Right lobe of liver (tissue), 6 donors: ENCODE measurements around the gene SRF. TPM values are rescaled to one million over a fixed set of nuclear protein-coding genes. Genes with fewer than 3 reads are reported as not detected.

ENCODE experiments used
- ATAC-seq, 4 donors: fragments of 200-7000 bp; cut with Tn5 transposase; one replicate each; pipeline ENCODE4 v1.9.1; 2020; ENCODE audit warnings: mild to moderate bottlenecking in 4 of 4, moderate library complexity in 4 of 4
- DNase-seq, 3 donors: peaks; one replicate each; pipeline ENCODE4 v3.0.0-alpha.2; 2020
- H3K27ac ChIP-seq, 3 donors: fragments of 200-600 bp; one replicate each; pipeline ENCODE4 v1.8.0; 2022
- H3K27me3 ChIP-seq, 2 donors: fragments of 200-600 bp; one replicate each; pipeline ENCODE4 v1.8.0; 2022
- H3K36me3 ChIP-seq, 4 donors: fragments of 200-600 bp; sonication (generic) in 1 of 4; one replicate each; pipeline versions ENCODE4 v1.5.1 to v1.8.0; 2017 to 2022; ENCODE audit warnings: control low read depth in 1 of 4
- H3K4me1 ChIP-seq, 4 donors: fragments of 200-600 bp; sonication (generic) in 1 of 4; one replicate each; pipeline versions ENCODE4 v1.5.1 to v1.8.0; 2017 to 2022; ENCODE audit warnings: control low read depth in 1 of 4
- H3K4me3 ChIP-seq, 3 donors: fragments of 200-600 bp; one replicate each; pipeline ENCODE4 v1.8.0; 2022
- H3K9me3 ChIP-seq, 4 donors: fragments of 200-600 bp; sonication (generic) in 1 of 4; one replicate each; pipeline versions ENCODE4 v1.5.1 to v1.8.0; 2017 to 2022; ENCODE audit warnings: control low read depth in 1 of 4
- CTCF ChIP-seq, 4 donors: fragments of 200-600 bp in 3 of 4; fragments of 450-650 bp in 1 of 4; IDR thresholded peaks; one replicate each; pipeline versions ENCODE4 v1.5.1 to v1.8.0; 2016 to 2022; ENCODE audit warnings: antibody characterized with exemption in 4 of 4, mild to moderate bottlenecking in 2 of 4
- POLR2A ChIP-seq: fragments of 450-650 bp; IDR thresholded peaks from one replicate; pipeline ENCODE4 v1.6.1; 2017; ENCODE audit warnings: antibody characterized with exemption, mild to moderate bottlenecking
- WGBS: methylation state at CpG from one replicate; pipeline ENCODE4 v1.1.6; 2018; ENCODE audit warnings: low coverage, low lambda C conversion rate; ENCODE audit not compliant: insufficient coverage; ENCODE audit errors: missing lambda C conversion rate; 5-methylcytosine and 5-hydroxymethylcytosine counted together
- intact Hi-C, 2 donors: fragments of 100-400 bp; cut with DNase I; formaldehyde crosslinking; loops; one replicate each; pipeline versions ENCODE4 v1.11.2 to v1.14.1; 2022
- total RNA-seq, 6 experiments: library from RNA; depleted of rRNA in 2 of 6; stranded (reverse); fragments of >200 nt in 2 of 6; fragmentation: NEBNext Ultra II Directional in 3 of 6; extraction: Animal tissue kit (Norgen Biotek cat#: 25700) in 3 of 6; gene quantifications; one replicate each; pipeline versions ENCODE4 v1.1.0 to v1.2.4, GENCODE V29; 2016 to 2023
- donor health status: DM: no; HTN: yes; CAD: no.
- donor health status: DM: no; HTN: no; CAD: no.
- donor health status: DM: no; HTN: no; CAD: no.
- donor health status: DM: no; HTN: yes; CAD: no.
- donor health status: DM: no; HTN: yes; CAD: no.

SRF gene
- total RNA-seq, 6 experiments from 2014 or later: 4.9 to 17.0 (median 11.3) TPM

- H3K36me3 ChIP-seq: peaks cover 0 to 34% (median 6%) of the 10 kb centered on the region in 4 donors
- DNase-seq: no peak
- TF ChIP-seq CTCF (IDR thresholded peaks at IDR 0.05) (no peak), POLR2A (no peak)
- intact Hi-C loops: no loop called here
- 92% methylated on average over 4 of the region's 4 CpGs for WGBS
- no peaks in the 10 kb centered on the region for H3K27me3 ChIP-seq
- ATAC-seq: no peak
- H3K4me1 ChIP-seq: peaks cover 0 to 15% (median 0%) of the 10 kb centered on the region in 4 donors
- no peak overlapping the region for H3K4me3 ChIP-seq
- no peaks in the 10 kb centered on the region for H3K9me3 ChIP-seq
- H3K27ac ChIP-seq: no peak overlapping the region
Measured at GRCh38 chr6:43183441-43183840, 12.4 kb downstream of the SRF start.

GRCh38 chr6:43184268-43184985 lies 13.4 kb downstream of the SRF start:
- 77% methylated on average over 6 of the region's 21 CpGs for WGBS
- Histone ChIP-seq H3K9me3 (no peaks in the 10 kb centered on the region), H3K27me3 (no peaks in the 10 kb centered on the region), H3K36me3 (peaks cover 0 to 24% (median 1%) of the 10 kb centered on the region in 4 donors), H3K4me3 (no peak overlapping the region), H3K4me1 (peaks cover 0 to 15% (median 0%) of the 10 kb centered on the region in 4 donors), H3K27ac (no peak overlapping the region)
- DNase-seq (no peak), ATAC-seq (no peak)
- intact Hi-C loops: no loop called here
- TF ChIP-seq CTCF (IDR thresholded peaks at IDR 0.05) (no peak), POLR2A (no peak)

GRCh38 chr6:43185391-43185985 lies 14.4 kb downstream of the SRF start:
- H3K27me3 ChIP-seq: no peaks in the 10 kb centered on the region
- intact Hi-C loops: no loop called here
- H3K4me1 ChIP-seq: peaks cover 0 to 15% (median 0%) of the 10 kb centered on the region in 4 donors
- no peak for ATAC-seq
- 65% methylated on average over 5 of the region's 5 CpGs for WGBS
- H3K4me3 ChIP-seq: no peak overlapping the region
- H3K36me3 ChIP-seq: peaks cover 0 to 21% (median 0%) of the 10 kb centered on the region in 4 donors
- H3K9me3 ChIP-seq: no peaks in the 10 kb centered on the region
- no peak for TF ChIP-seq CTCF (IDR thresholded peaks at IDR 0.05)
- no peak for TF ChIP-seq POLR2A
- no peak overlapping the region for H3K27ac ChIP-seq
- no peak for DNase-seq

GRCh38 chr6:43186019-43186418 lies 14.9 kb downstream of the SRF start:
- DNase-seq (no peak), ATAC-seq (no peak)
- peaks cover 0 to 15% (median 0%) of the 10 kb centered on the region in 4 donors for H3K4me1 ChIP-seq
- H3K9me3 ChIP-seq: no peaks in the 10 kb centered on the region
- no peak overlapping the region for H3K27ac ChIP-seq
- H3K4me3 ChIP-seq: no peak overlapping the region
- intact Hi-C loops: no loop called here
- WGBS: 93% methylated on average over 6 of the region's 14 CpGs
- TF ChIP-seq POLR2A (no peak), CTCF (IDR thresholded peaks at IDR 0.05) (no peak)
- no peaks in the 10 kb centered on the region for H3K27me3 ChIP-seq
- peaks cover 0 to 21% (median 0%) of the 10 kb centered on the region in 4 donors for H3K36me3 ChIP-seq
